Progenitor cell of endocrine pancreas (in vitro differentiated cells): Measurements from ENCODE around the gene EXOC6B. TPM values are rescaled to one million over a fixed set of nuclear protein-coding genes. Genes with fewer than 3 reads are reported as not detected.

Source experiments
- DNase-seq: peaks from one replicate; pipeline ENCODE4 v3.0.0; 2021; ENCODE audit warnings: low spot score; ENCODE audit not compliant: unreplicated experiment
- H3K27ac Mint-ChIP-seq: 2 replicates; pipeline ENCODE4 v1.8.0; 2021; ENCODE audit warnings: mild to moderate bottlenecking, moderate library complexity, mixed read lengths
- H3K27me3 Mint-ChIP-seq: 2 replicates; pipeline ENCODE4 v1.8.0; 2021; ENCODE audit warnings: mixed read lengths
- H3K36me3 Mint-ChIP-seq: 2 replicates; pipeline ENCODE4 v1.8.0; 2022; ENCODE audit warnings: mixed read lengths; ENCODE audit not compliant: insufficient read depth
- H3K4me1 Mint-ChIP-seq: 2 replicates; pipeline ENCODE4 v1.8.0; 2021; ENCODE audit warnings: low read depth, mixed read lengths
- H3K4me3 Mint-ChIP-seq: 2 replicates; pipeline ENCODE4 v1.8.0; 2021; ENCODE audit warnings: low read depth, mild to moderate bottlenecking, moderate library complexity, mixed read lengths
- H3K9me3 Mint-ChIP-seq: 2 replicates; pipeline ENCODE4 v1.8.0; 2021; ENCODE audit warnings: low read depth, mixed read lengths
- total RNA-seq: library from RNA; stranded (reverse); gene quantifications from 2 replicates; pipeline ENCODE4 v1.2.1, GENCODE V29; 2021
- TF ChIP-seq, protein P1 (sequence below): fragments of 200-600 bp; sonication (generic); IDR thresholded peaks from one replicate; pipeline ENCODE4 v1.5.0; 2021; ENCODE audit warnings: antibody characterized with exemption, mild to moderate bottlenecking; ENCODE audit not compliant: unreplicated experiment

The EXOC6B gene
- total RNA-seq, 1 donor from 2014 or later = 71.9 TPM

DNA sequence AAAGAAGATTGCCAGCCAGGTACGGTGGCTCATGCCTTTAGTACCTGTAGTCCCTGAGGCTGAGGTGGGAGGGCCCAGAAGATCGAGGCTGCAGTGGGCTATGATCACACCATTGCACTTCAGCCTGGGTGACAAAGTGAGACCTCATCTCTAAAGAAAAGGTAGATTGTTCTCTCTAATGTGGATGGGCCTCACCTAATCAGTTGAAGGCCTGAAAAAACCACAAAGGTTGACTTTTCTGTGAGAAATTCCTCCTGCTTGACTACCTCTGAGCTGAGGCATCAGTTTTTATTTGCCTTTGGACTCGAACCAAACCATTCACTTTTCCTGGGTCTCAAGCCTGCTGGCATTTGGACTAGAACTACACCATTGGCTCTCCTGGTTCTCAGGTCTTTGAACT, 536.1 kb downstream of the EXOC6B start:
- Mint-ChIP-seq H3K4me3 (no peak overlapping the region), H3K9me3 (peaks cover 5% of the 10 kb centered on the region), H3K27me3 (no peaks in the 10 kb centered on the region), H3K36me3 (peaks cover 2% of the 10 kb centered on the region), H3K4me1 (peaks cover 8% of the 10 kb centered on the region), H3K27ac (no peak overlapping the region)
- TF ChIP-seq, protein P1, sequence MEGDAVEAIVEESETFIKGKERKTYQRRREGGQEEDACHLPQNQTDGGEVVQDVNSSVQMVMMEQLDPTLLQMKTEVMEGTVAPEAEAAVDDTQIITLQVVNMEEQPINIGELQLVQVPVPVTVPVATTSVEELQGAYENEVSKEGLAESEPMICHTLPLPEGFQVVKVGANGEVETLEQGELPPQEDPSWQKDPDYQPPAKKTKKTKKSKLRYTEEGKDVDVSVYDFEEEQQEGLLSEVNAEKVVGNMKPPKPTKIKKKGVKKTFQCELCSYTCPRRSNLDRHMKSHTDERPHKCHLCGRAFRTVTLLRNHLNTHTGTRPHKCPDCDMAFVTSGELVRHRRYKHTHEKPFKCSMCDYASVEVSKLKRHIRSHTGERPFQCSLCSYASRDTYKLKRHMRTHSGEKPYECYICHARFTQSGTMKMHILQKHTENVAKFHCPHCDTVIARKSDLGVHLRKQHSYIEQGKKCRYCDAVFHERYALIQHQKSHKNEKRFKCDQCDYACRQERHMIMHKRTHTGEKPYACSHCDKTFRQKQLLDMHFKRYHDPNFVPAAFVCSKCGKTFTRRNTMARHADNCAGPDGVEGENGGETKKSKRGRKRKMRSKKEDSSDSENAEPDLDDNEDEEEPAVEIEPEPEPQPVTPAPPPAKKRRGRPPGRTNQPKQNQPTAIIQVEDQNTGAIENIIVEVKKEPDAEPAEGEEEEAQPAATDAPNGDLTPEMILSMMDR = no peak
- no peak for DNase-seq

DNA sequence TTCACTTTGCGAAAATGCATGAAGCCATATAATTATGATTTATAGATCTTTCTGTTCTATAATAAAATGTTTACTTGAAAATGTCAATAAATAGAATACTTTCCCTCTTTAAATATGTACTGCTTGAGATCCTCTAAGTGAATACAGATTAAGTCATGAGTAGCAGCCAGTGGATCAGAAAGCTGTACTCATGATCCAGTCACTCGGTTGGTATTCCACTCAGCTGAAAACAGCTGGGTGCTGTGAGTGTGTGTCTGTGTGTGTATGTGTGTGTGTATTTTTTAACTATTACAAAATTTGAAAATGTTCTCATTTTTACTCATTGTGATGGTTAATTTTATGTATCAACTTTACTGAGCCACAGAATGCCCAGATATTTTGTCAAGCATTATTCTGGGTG, 536.5 kb downstream of the EXOC6B start:
- TF ChIP-seq, protein P1 = no peak
- H3K4me3 Mint-ChIP-seq = no peak overlapping the region
- no peak for DNase-seq
- H3K9me3 Mint-ChIP-seq = peaks cover 6% of the 10 kb centered on the region
- no peaks in the 10 kb centered on the region for H3K27me3 Mint-ChIP-seq
- H3K36me3 Mint-ChIP-seq = peaks cover 3% of the 10 kb centered on the region
- no peak overlapping the region for H3K27ac Mint-ChIP-seq
- H3K4me1 Mint-ChIP-seq = peaks cover 8% of the 10 kb centered on the region

GRCh38 chr2:72278046-72278445, 547.8 kb downstream of the EXOC6B start:
- TF ChIP-seq, protein P1 = no peak
- Mint-ChIP-seq H3K36me3 (no peaks in the 10 kb centered on the region), H3K4me1 (peaks cover 38% of the 10 kb centered on the region), H3K27me3 (no peaks in the 10 kb centered on the region), H3K27ac (no peak overlapping the region), H3K9me3 (peaks cover 3% of the 10 kb centered on the region), H3K4me3 (no peak overlapping the region)
- no peak for DNase-seq

GRCh38 chr2:72276876-72277275, 549.0 kb downstream of the EXOC6B start:
- no peak overlapping the region for H3K27ac Mint-ChIP-seq
- H3K36me3 Mint-ChIP-seq = no peaks in the 10 kb centered on the region
- peaks cover 49% of the 10 kb centered on the region for H3K4me1 Mint-ChIP-seq

GRCh38 chr2:72276356-72276755, 549.5 kb downstream of the EXOC6B start:
- Mint-ChIP-seq H3K27ac (peak overlapping the region; percentile 73), H3K4me1 (peaks cover 53% of the 10 kb centered on the region), H3K4me3 (no peak overlapping the region), H3K27me3 (no peaks in the 10 kb centered on the region), H3K36me3 (no peaks in the 10 kb centered on the region), H3K9me3 (no peaks in the 10 kb centered on the region)
- TF ChIP-seq, protein P1 = no peak
- DNase-seq = no peak

More at GRCh38 chr2:72276876-72277275, 549.0 kb downstream of the EXOC6B start:
- no peak overlapping the region for H3K4me3 Mint-ChIP-seq
- DNase-seq = no peak
- H3K9me3 Mint-ChIP-seq = no peaks in the 10 kb centered on the region
- TF ChIP-seq, protein P1 = no peak
- H3K27me3 Mint-ChIP-seq = no peaks in the 10 kb centered on the region
